Neural cell (in vitro differentiated cells): ENCODE results near the gene C1orf210.

Experiments
- CTCF ChIP-seq: fragments of 450-650 bp; IDR thresholded peaks from 2 replicates; pipeline ENCODE4 v1.5.1; 2014; ENCODE audit warnings: antibody characterized with exemption, mild to moderate bottlenecking, moderate library complexity; ENCODE audit not compliant: poor library complexity, severe bottlenecking
- EP300 ChIP-seq: fragments of 450-650 bp; conservative IDR thresholded peaks from 2 replicates; pipeline ENCODE4 v1.6.1; 2014; ENCODE audit warnings: antibody characterized with exemption, mild to moderate bottlenecking, moderate library complexity; ENCODE audit not compliant: poor library complexity, severe bottlenecking
- EZH2 ChIP-seq: fragments of 200-600, 300-800 bp; shearing (Covaris generic), sonication (generic); IDR thresholded peaks from 2 replicates; pipeline ENCODE4 v1.6.1; 2014; ENCODE audit warnings: antibody characterized with exemption, low read length, borderline replicate concordance, mild to moderate bottlenecking; ENCODE audit not compliant: insufficient read depth, poor library complexity, severe bottlenecking
- POLR2AphosphoS5 ChIP-seq: IDR thresholded peaks from 2 replicates; pipeline ENCODE4 v1.6.1; 2012
- RAD21 ChIP-seq: fragments of 450-650 bp; conservative IDR thresholded peaks from 2 replicates; pipeline ENCODE4 v1.6.1; 2014; ENCODE audit warnings: antibody characterized with exemption, mild to moderate bottlenecking, moderate library complexity
- SMC3 ChIP-seq: fragments of 450-650 bp; conservative IDR thresholded peaks from 2 replicates; pipeline ENCODE4 v1.6.1; 2014; ENCODE audit warnings: antibody characterized with exemption, mild to moderate bottlenecking, moderate library complexity; ENCODE audit not compliant: poor library complexity
- TAF1 ChIP-seq: IDR thresholded peaks from 2 replicates; pipeline ENCODE4 v1.6.1; 2012; ENCODE audit warnings: low read depth
- TF ChIP-seq, protein P1 (sequence below): IDR thresholded peaks from 2 replicates; pipeline ENCODE4 v1.6.1; 2012; ENCODE audit warnings: borderline replicate concordance

DNA sequence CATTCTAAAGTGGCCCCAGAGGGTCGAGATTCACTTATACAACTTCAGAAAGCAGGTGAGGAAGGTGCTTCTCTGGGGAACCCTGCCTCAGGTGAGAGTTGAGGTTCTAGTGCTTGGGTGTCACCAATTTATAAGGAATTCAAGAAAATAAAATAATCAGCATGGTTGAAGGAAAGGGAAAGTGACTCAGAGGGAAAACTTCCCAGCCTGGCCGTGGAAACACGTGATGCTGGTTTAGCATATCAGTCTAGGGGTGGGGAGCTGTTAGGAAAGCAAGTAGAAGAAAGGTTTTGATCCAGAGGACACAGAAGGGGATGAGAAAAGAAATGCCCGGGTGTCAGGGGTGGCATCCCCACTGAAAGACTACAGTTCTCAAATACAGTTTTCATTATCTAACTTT, 53.3 kb downstream of the C1orf210 start:
- TF ChIP-seq CTCF (no peak), TAF1 (no peak), EZH2 (no peak), POLR2AphosphoS5 (no peak), EP300 (no peak), RAD21 (no peak), SMC3 (no peak)
- TF ChIP-seq, protein P1, sequence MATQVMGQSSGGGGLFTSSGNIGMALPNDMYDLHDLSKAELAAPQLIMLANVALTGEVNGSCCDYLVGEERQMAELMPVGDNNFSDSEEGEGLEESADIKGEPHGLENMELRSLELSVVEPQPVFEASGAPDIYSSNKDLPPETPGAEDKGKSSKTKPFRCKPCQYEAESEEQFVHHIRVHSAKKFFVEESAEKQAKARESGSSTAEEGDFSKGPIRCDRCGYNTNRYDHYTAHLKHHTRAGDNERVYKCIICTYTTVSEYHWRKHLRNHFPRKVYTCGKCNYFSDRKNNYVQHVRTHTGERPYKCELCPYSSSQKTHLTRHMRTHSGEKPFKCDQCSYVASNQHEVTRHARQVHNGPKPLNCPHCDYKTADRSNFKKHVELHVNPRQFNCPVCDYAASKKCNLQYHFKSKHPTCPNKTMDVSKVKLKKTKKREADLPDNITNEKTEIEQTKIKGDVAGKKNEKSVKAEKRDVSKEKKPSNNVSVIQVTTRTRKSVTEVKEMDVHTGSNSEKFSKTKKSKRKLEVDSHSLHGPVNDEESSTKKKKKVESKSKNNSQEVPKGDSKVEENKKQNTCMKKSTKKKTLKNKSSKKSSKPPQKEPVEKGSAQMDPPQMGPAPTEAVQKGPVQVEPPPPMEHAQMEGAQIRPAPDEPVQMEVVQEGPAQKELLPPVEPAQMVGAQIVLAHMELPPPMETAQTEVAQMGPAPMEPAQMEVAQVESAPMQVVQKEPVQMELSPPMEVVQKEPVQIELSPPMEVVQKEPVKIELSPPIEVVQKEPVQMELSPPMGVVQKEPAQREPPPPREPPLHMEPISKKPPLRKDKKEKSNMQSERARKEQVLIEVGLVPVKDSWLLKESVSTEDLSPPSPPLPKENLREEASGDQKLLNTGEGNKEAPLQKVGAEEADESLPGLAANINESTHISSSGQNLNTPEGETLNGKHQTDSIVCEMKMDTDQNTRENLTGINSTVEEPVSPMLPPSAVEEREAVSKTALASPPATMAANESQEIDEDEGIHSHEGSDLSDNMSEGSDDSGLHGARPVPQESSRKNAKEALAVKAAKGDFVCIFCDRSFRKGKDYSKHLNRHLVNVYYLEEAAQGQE: no peak
